ENCODE measurements around the gene ZNF652. TPM values are rescaled to one million over a fixed set of nuclear protein-coding genes. Genes with fewer than 3 reads are reported as not detected.
"Not testable (repeated sequence)": the region's sequence is repeated elsewhere in the genome, so short reads cannot be mapped to it uniquely, and the experiment has no call there.

ZNF652 gene
- total RNA-seq, 2 experiments from 2014 or later, result 37.7 to 42.6 TPM

- POLR2A ChIA-PET, result no interaction called here
- Mint-ChIP-seq H3K27ac (no peak overlapping the region), H3K27me3 (peaks cover 9% of the 10 kb centered on the region)
Measured at GRCh38 chr17:49381793-49382192, 19.7 kb upstream of the ZNF652 start.

GRCh38 chr17:49381033-49381432 lies 19.0 kb upstream of the ZNF652 start:
- Mint-ChIP-seq H3K4me3 (no peak overlapping the region), H3K9me3 (peaks cover 7% of the 10 kb centered on the region), H3K36me3 (ENCODE audit: low read depth) (peaks cover 4% of the 10 kb centered on the region), H3K27ac (no peak overlapping the region), H3K27me3 (peaks cover 9% of the 10 kb centered on the region), H3K4me1 (peaks cover 11% of the 10 kb centered on the region)
- no peak for DNase-seq
- ChIA-PET POLR2A (interaction anchor here (0.6 kb wide), 1 partner anchor 94 kb away, joined by 4 read pairs; no protein-coding TSS in a partner anchor), CTCF (interaction anchor here (0.8 to 4.2 kb wide), 3 partner anchors 8 to 13 kb away, joined by 3 to 19 read pairs (median 3); no protein-coding TSS in a partner anchor)

More at GRCh38 chr17:49381793-49382192, 19.7 kb upstream of the ZNF652 start:
- DNase-seq, result no peak
- H3K4me1 Mint-ChIP-seq, result peaks cover 14% of the 10 kb centered on the region
- H3K36me3 Mint-ChIP-seq (ENCODE audit: low read depth), result peaks cover 4% of the 10 kb centered on the region
- CTCF ChIA-PET, result interaction anchor here (0.7 to 4.2 kb wide), 3 partner anchors 11 to 50 kb away, joined by 3 to 19 read pairs (median 3); no protein-coding TSS in a partner anchor
- peaks cover 7% of the 10 kb centered on the region for H3K9me3 Mint-ChIP-seq
- no peak overlapping the region for H3K4me3 Mint-ChIP-seq

GRCh38 chr17:49379926-49380325 lies 17.9 kb upstream of the ZNF652 start:
- CTCF ChIA-PET, result interaction anchor here (4.2 kb wide), 1 partner anchor 12 kb away, joined by 19 read pairs; no protein-coding TSS in a partner anchor
- no peak overlapping the region for H3K4me3 Mint-ChIP-seq
- H3K27me3 Mint-ChIP-seq, result peaks cover 9% of the 10 kb centered on the region
- peaks cover 3% of the 10 kb centered on the region for H3K4me1 Mint-ChIP-seq
- peaks cover 4% of the 10 kb centered on the region for H3K36me3 Mint-ChIP-seq (ENCODE audit: low read depth)
- POLR2A ChIA-PET, result no interaction called here
- no peak for DNase-seq
- no peak overlapping the region for H3K27ac Mint-ChIP-seq
- H3K9me3 Mint-ChIP-seq, result peaks cover 7% of the 10 kb centered on the region

GRCh38 chr17:49378311-49378710 lies 16.3 kb upstream of the ZNF652 start:
- ChIA-PET POLR2A (no interaction called here), CTCF (interaction anchor here (0.9 to 3.5 kb wide), 2 partner anchors 10 to 13 kb away, joined by 4 to 17 read pairs; no protein-coding TSS in a partner anchor)
- Mint-ChIP-seq H3K4me1 (no peaks in the 10 kb centered on the region), H3K9me3 (peaks cover 7% of the 10 kb centered on the region), H3K36me3 (ENCODE audit: low read depth) (peaks cover 4% of the 10 kb centered on the region), H3K27ac (no peak overlapping the region), H3K4me3 (no peak overlapping the region), H3K27me3 (peaks cover 4% of the 10 kb centered on the region)
- DNase-seq, result no peak

GRCh38 chr17:49375544-49375943 lies 13.5 kb upstream of the ZNF652 start:
- Mint-ChIP-seq H3K4me3 (no peak overlapping the region), H3K9me3 (peaks cover 7% of the 10 kb centered on the region), H3K4me1 (no peaks in the 10 kb centered on the region), H3K36me3 (ENCODE audit: low read depth) (peaks cover 4% of the 10 kb centered on the region), H3K27me3 (peaks cover 4% of the 10 kb centered on the region), H3K27ac (no peak overlapping the region)
- POLR2A ChIA-PET, result interaction anchor here (1.4 kb wide), 1 partner anchor 74 kb away, joined by 3 read pairs; no protein-coding TSS in a partner anchor
- DNase-seq, result no peak
- CTCF ChIA-PET, result interaction anchor here (0.8 to 1.3 kb wide), 2 partner anchors 60 to 84 kb away, joined by 3 read pairs; no protein-coding TSS in a partner anchor

- H3K4me3 Mint-ChIP-seq, result no peak overlapping the region
- no peaks in the 10 kb centered on the region for H3K36me3 Mint-ChIP-seq (ENCODE audit: low read depth)
- ChIA-PET CTCF (no interaction called here), POLR2A (no interaction called here)
- H3K27ac Mint-ChIP-seq, result no peak overlapping the region
- no peaks in the 10 kb centered on the region for H3K27me3 Mint-ChIP-seq
- peaks cover 2% of the 10 kb centered on the region for H3K4me1 Mint-ChIP-seq
- DNase-seq, result no peak
- H3K9me3 Mint-ChIP-seq, result no peaks in the 10 kb centered on the region
Measured at GRCh38 chr17:49373115-49373514, 11.1 kb upstream of the ZNF652 start.

- peaks cover 5% of the 10 kb centered on the region for H3K4me1 Mint-ChIP-seq
- H3K27ac Mint-ChIP-seq, result no peak overlapping the region
- no peaks in the 10 kb centered on the region for H3K27me3 Mint-ChIP-seq
- ChIA-PET CTCF (interaction anchor here (1.5 kb wide), 1 partner anchor 35 kb away, joined by 4 read pairs; no protein-coding TSS in a partner anchor), POLR2A (interaction anchor here (1.6 kb wide), 1 partner anchor 16 kb away, joined by 7 read pairs; no protein-coding TSS in a partner anchor)
- no peak for DNase-seq
- no peak overlapping the region for H3K4me3 Mint-ChIP-seq
- H3K36me3 Mint-ChIP-seq (ENCODE audit: low read depth), result no peaks in the 10 kb centered on the region
- no peaks in the 10 kb centered on the region for H3K9me3 Mint-ChIP-seq
Measured at GRCh38 chr17:49372425-49372824, 10.4 kb upstream of the ZNF652 start.

GRCh38 chr17:49370971-49371834 lies 9.2 kb upstream of the ZNF652 start:
- Mint-ChIP-seq H3K4me3 (no peak overlapping the region), H3K27me3 (no peaks in the 10 kb centered on the region), H3K4me1 (peaks cover 11% of the 10 kb centered on the region), H3K27ac (no peak overlapping the region), H3K9me3 (no peaks in the 10 kb centered on the region), H3K36me3 (ENCODE audit: low read depth) (peaks cover 3% of the 10 kb centered on the region)
- CTCF ChIA-PET, result interaction anchor here (0.6 to 7.5 kb wide), 6 partner anchors 10 to 59 kb away, joined by 3 to 132 read pairs (median 4); no protein-coding TSS in a partner anchor
- no peak for DNase-seq
- POLR2A ChIA-PET, result interaction anchor here (0.6 to 1.6 kb wide), 2 partner anchors 17 to 52 kb away, joined by 3 to 7 read pairs; no protein-coding TSS in a partner anchor

GRCh38 chr17:49369760-49370159 lies 7.7 kb upstream of the ZNF652 start:
- no peak overlapping the region for H3K4me3 Mint-ChIP-seq
- H3K4me1 Mint-ChIP-seq, result peaks cover 23% of the 10 kb centered on the region
- H3K9me3 Mint-ChIP-seq, result no peaks in the 10 kb centered on the region
- H3K27ac Mint-ChIP-seq, result no peak overlapping the region
- POLR2A ChIA-PET, result interaction anchor here (2.9 kb wide), 1 partner anchor 19 kb away, joined by 18 read pairs; no protein-coding TSS in a partner anchor
- H3K27me3 Mint-ChIP-seq, result no peaks in the 10 kb centered on the region
- peaks cover 6% of the 10 kb centered on the region for H3K36me3 Mint-ChIP-seq (ENCODE audit: low read depth)
- no peak for DNase-seq
- CTCF ChIA-PET, result interaction anchor here (0.9 to 7.5 kb wide), 9 partner anchors 9 to 51 kb away, joined by 3 to 132 read pairs (median 16); no protein-coding TSS in a partner anchor

GRCh38 chr17:49369089-49369488 lies 7.0 kb upstream of the ZNF652 start:
- H3K36me3 Mint-ChIP-seq (ENCODE audit: low read depth), result peaks cover 6% of the 10 kb centered on the region
- H3K4me1 Mint-ChIP-seq, result peaks cover 27% of the 10 kb centered on the region
- no peak for DNase-seq
- CTCF ChIA-PET, result interaction anchor here (0.6 to 7.5 kb wide), 25 partner anchors 8 to 161 kb away, joined by 3 to 132 read pairs (median 4); no protein-coding TSS in a partner anchor
- no peak overlapping the region for H3K4me3 Mint-ChIP-seq
- POLR2A ChIA-PET, result interaction anchor here (1.0 to 2.9 kb wide), 6 partner anchors 7 to 52 kb away, joined by 3 to 18 read pairs (median 5); partner anchors contain the start of gene PHB1
- H3K9me3 Mint-ChIP-seq, result no peaks in the 10 kb centered on the region
- H3K27ac Mint-ChIP-seq, result no peak overlapping the region
- H3K27me3 Mint-ChIP-seq, result no peaks in the 10 kb centered on the region

- peaks cover 12% of the 10 kb centered on the region for H3K36me3 Mint-ChIP-seq (ENCODE audit: low read depth)
- peak overlapping the region; percentile 82 for H3K27ac Mint-ChIP-seq
- H3K4me1 Mint-ChIP-seq, result peaks cover 36% of the 10 kb centered on the region
- no peak overlapping the region for H3K4me3 Mint-ChIP-seq
- peak; percentile 69 for DNase-seq
- POLR2A ChIA-PET, result interaction anchor here (1.0 to 1.9 kb wide), 3 partner anchors 26 to 50 kb away, joined by 3 to 5 read pairs (median 3); no protein-coding TSS in a partner anchor
- CTCF ChIA-PET, result interaction anchor here (1.0 to 7.5 kb wide), 5 partner anchors 13 to 47 kb away, joined by 3 to 132 read pairs (median 4); no protein-coding TSS in a partner anchor
- no peaks in the 10 kb centered on the region for H3K27me3 Mint-ChIP-seq
- no peaks in the 10 kb centered on the region for H3K9me3 Mint-ChIP-seq
Measured at GRCh38 chr17:49365667-49366066, 3.6 kb upstream of the ZNF652 start.

- ChIA-PET POLR2A (interaction anchor here (1.0 to 1.9 kb wide), 3 partner anchors 25 to 49 kb away, joined by 3 to 5 read pairs (median 3); no protein-coding TSS in a partner anchor), CTCF (interaction anchor here (1.8 to 7.5 kb wide), 3 partner anchors 13 to 47 kb away, joined by 4 to 132 read pairs (median 60); no protein-coding TSS in a partner anchor)
- H3K27ac Mint-ChIP-seq, DNase-seq, H3K4me3 Mint-ChIP-seq, H3K9me3 Mint-ChIP-seq, H3K27me3 Mint-ChIP-seq: not testable (repeated sequence)
- H3K36me3 Mint-ChIP-seq (ENCODE audit: low read depth), result peaks cover 16% of the 10 kb centered on the region
- H3K4me1 Mint-ChIP-seq, result peaks cover 40% of the 10 kb centered on the region
Measured at GRCh38 chr17:49365126-49365525, 3.1 kb upstream of the ZNF652 start.
